K562 (cell line): ENCODE data around the gene NRAP. TPM values are rescaled to one million over a fixed set of nuclear protein-coding genes. Genes with fewer than 3 reads are reported as not detected.

Source experiments
- ATAC-seq: fragments of 200-7000 bp; cut with Tn5 transposase; 3 replicates; pipeline ENCODE4 v1.9.1; 2020; ENCODE audit warnings: moderate library complexity
- BruUV-seq: library from RNA; stranded (reverse); fragments of 400-500 nt; replicated peaks from 2 replicates; lab custom pipeline; 2021; lab: Mats Ljungman, UMichigan
- CTCF ChIA-PET: fragments of 300-600 bp; formaldehyde crosslinking; extraction: SDS; loops from one replicate; lab custom pipeline; 2021; ENCODE audit warnings: low intra/inter-chr PET ratio; lab: Yijun Ruan, JAX
- POLR2A ChIA-PET: fragments of 300-600, 350-650 bp; sonication (Branson Sonifier 250); formaldehyde crosslinking; extraction: SDS; loops from one replicate; lab custom pipeline; 2021; ENCODE audit warnings: antibody characterized with exemption, inconsistent platforms; lab: Yijun Ruan, JAX
- DNase-seq, 4 experiments: peaks; one replicate each; pipeline versions ENCODE4 v3.0.0 to v3.0.0-alpha.2; 2011 to 2018; ENCODE audit warnings: low spot score in 3 of 4, mixed read lengths in 3 of 4; ENCODE audit errors: extremely low read depth in 1 of 4
- FAIRE-seq: peaks from 2 replicates; lab custom pipeline; 2011; peaks lifted over from hg19 to GRCh38; lab: Jason Lieb, UNC
- H2AFZ ChIP-seq: 2 replicates; pipeline ENCODE4 v1.6.0; 2011; ENCODE audit warnings: low read depth, low read length, control low read depth, inconsistent platforms
- H3K27ac ChIP-seq: fragments of 200-600 bp; 3 replicates; pipeline ENCODE4 v1.8.0; 2011; ENCODE audit warnings: low read depth, mild to moderate bottlenecking, control low read depth, inconsistent platforms, low read length, moderate library complexity, mixed read lengths; ENCODE audit errors: extremely low read depth
- H3K27me3 ChIP-seq, 2 experiments: fragments of 300-600 bp in 1 of 2; 2 replicates in 1 of 2; 3 replicates in 1 of 2; pipeline versions ENCODE4 v1.6.0 to v1.8.0; 2011; ENCODE audit warnings: inconsistent platforms in 2 of 2, low read length in 2 of 2, mild to moderate bottlenecking in 1 of 2, mixed read lengths in 1 of 2, moderate library complexity in 1 of 2; ENCODE audit not compliant: control insufficient read depth in 2 of 2, insufficient read depth in 2 of 2
- H3K36me3 ChIP-seq: fragments of 300-600 bp; 3 replicates; pipeline ENCODE4 v1.8.0; 2011; ENCODE audit warnings: mild to moderate bottlenecking, low read length, inconsistent platforms; ENCODE audit not compliant: control insufficient read depth, insufficient read depth
- H3K4me1 ChIP-seq, 2 experiments: fragments of 200-600 bp in 1 of 2; replicated peaks in 1 of 2; 2 replicates in 1 of 2; 3 replicates in 1 of 2; pipeline versions ENCODE4 v1.5.1 to v1.8.0; 2011; ENCODE audit warnings: inconsistent platforms in 2 of 2, low read length in 2 of 2, mild to moderate bottlenecking in 1 of 2, mixed read lengths in 1 of 2, moderate library complexity in 1 of 2; ENCODE audit not compliant: control insufficient read depth in 2 of 2, insufficient read depth in 2 of 2
- H3K4me2 ChIP-seq: 2 replicates; pipeline ENCODE4 v1.6.1; 2011; ENCODE audit warnings: low read length, control low read depth, inconsistent platforms, mixed read lengths; ENCODE audit not compliant: insufficient read depth
- H3K4me3 ChIP-seq: fragments of 200-600 bp; sonication (generic), shearing (Covaris generic); 2 replicates; pipeline ENCODE4 v1.5.1; 2016; ENCODE audit warnings: control low read depth, inconsistent platforms
- H3K79me2 ChIP-seq: fragments of 200-600 bp; 3 replicates; pipeline ENCODE4 v1.8.0; 2011; ENCODE audit warnings: low read length, inconsistent platforms; ENCODE audit not compliant: control insufficient read depth, insufficient read depth
- H3K9ac ChIP-seq, 2 experiments: 2 replicates each; pipeline versions ENCODE4 v1.6.0 to v1.6.1; 2011; ENCODE audit warnings: low read depth in 2 of 2, low read length in 2 of 2, control low read depth in 1 of 2, inconsistent platforms in 1 of 2, mild to moderate bottlenecking in 1 of 2, mixed read lengths in 1 of 2; ENCODE audit not compliant: insufficient read depth in 1 of 2
- H3K9me1 ChIP-seq: one replicate; pipeline ENCODE4 v1.6.0; 2011; ENCODE audit warnings: inconsistent platforms, mild to moderate bottlenecking, low read length, moderate library complexity; ENCODE audit not compliant: control insufficient read depth, insufficient read depth
- H3K9me3 ChIP-seq: replicated peaks from 2 replicates; pipeline ENCODE4 v1.5.1; 2011; ENCODE audit warnings: low read depth, low read length, inconsistent platforms; ENCODE audit not compliant: control insufficient read depth, insufficient read depth
- H4K20me1 ChIP-seq: replicated peaks from 2 replicates; pipeline ENCODE4 v1.6.1; 2011; ENCODE audit warnings: low read length, inconsistent platforms, mixed read lengths; ENCODE audit not compliant: control insufficient read depth, insufficient read depth
- CCNT2 ChIP-seq: IDR thresholded peaks from 2 replicates; pipeline ENCODE4 v1.6.1; 2011; ENCODE audit warnings: borderline replicate concordance, low read depth, mild to moderate bottlenecking, moderate library complexity, mixed read lengths, low read length; ENCODE audit not compliant: insufficient read length; ENCODE audit errors: extremely low read depth
- EZH2 ChIP-seq: IDR thresholded peaks from 2 replicates; pipeline ENCODE4 v1.6.1; 2012; ENCODE audit warnings: low read depth, mild to moderate bottlenecking, inconsistent platforms, low read length, borderline replicate concordance
- FUS ChIP-seq: fragments of 200-400 bp; formaldehyde crosslinking; optimal IDR thresholded peaks from 2 replicates; pipeline ENCODE3; 2017; ENCODE audit warnings: low read depth, low read length
- MCM7 ChIP-seq, 2 experiments: fragments of 450-650 bp; IDR thresholded peaks; 2 replicates each; pipeline ENCODE4 v1.6.1; 2016 to 2018
- SOX6 ChIP-seq: fragments of 450-650 bp; IDR thresholded peaks from 2 replicates; pipeline ENCODE4 v1.6.1; 2014; ENCODE audit warnings: mild to moderate bottlenecking
- ZNF23 ChIP-seq: fragments of 250-450 bp; sonication (Bioruptor Pico); IDR thresholded peaks from 2 replicates; pipeline ENCODE4 v1.4.0; 2020; ENCODE audit warnings: mild to moderate bottlenecking
- WGBS: fragments of 100-300 bp; shearing (Covaris generic); methylation state at CpG from one replicate; pipeline ENCODE4 v1.1.6; 2016; ENCODE audit warnings: low coverage, mixed read lengths; ENCODE audit not compliant: insufficient coverage; ENCODE audit errors: missing lambda C conversion rate; 5-methylcytosine and 5-hydroxymethylcytosine counted together
- in situ Hi-C: fragments of 300-500 bp; cut with MboI; formaldehyde crosslinking; loops from 4 replicates; pipeline ENCODE4 v1.15.0; 2018; ENCODE audit warnings: inconsistent platforms, mixed read lengths
- intact Hi-C: fragments of 100-400 bp; cut with micrococcal nuclease; formaldehyde crosslinking; loops from 2 replicates; pipeline ENCODE4 v1.14.2; 2022
- polyA plus RNA-seq, 8 experiments: library from polyadenylated mRNA; depleted of rRNA in 4 of 8; stranded (reverse) in 5 of 8; unstranded in 3 of 8; fragments of >200 nt; fragmentation: Nextera tagmentation in 2 of 8; fragmentation: Illumina TruSeq in 1 of 8; extraction: Ambion mirVana in 2 of 8; extraction: Trizol in 1 of 8; gene quantifications; 2 replicates each; pipeline versions ENCODE4 v1.2.1 to v1.2.3, GENCODE V29; 2011 to 2014; ENCODE audit warnings: inconsistent platforms in 1 of 8, missing spikeins in 1 of 8
- total RNA-seq, 7 experiments: library from RNA; depleted of rRNA in 6 of 7; stranded (reverse); fragments of >200 nt in 6 of 7; fragmentation: Illumina TruSeq in 2 of 7; extraction: Trizol in 2 of 7; gene quantifications; 2 replicates each; pipeline versions ENCODE4 v1.2.1 to v1.2.3, GENCODE V29; 2011 to 2021; ENCODE audit warnings: low replicate concordance in 1 of 7
- TF ChIP-seq, protein P1 (sequence below): fragments of 250-450 bp; sonication (Bioruptor Pico); IDR thresholded peaks from 2 replicates; pipeline ENCODE4 v1.4.0; 2020; ENCODE audit warnings: mild to moderate bottlenecking
- TF ChIP-seq, protein P2 (sequence below): sonication (generic); formaldehyde crosslinking; IDR thresholded peaks from 2 replicates; pipeline ENCODE4 v1.8.1; 2023; ENCODE audit warnings: mild to moderate bottlenecking, missing genetic modification reagents
- TF ChIP-seq, protein P3 (sequence below), 2 experiments: fragments of 450-650 bp; IDR thresholded peaks; 2 replicates each; pipeline ENCODE4 v1.6.1; 2016; ENCODE audit warnings: mild to moderate bottlenecking in 2 of 2, borderline replicate concordance in 1 of 2, low read depth in 1 of 2, moderate library complexity in 1 of 2

NRAP gene
- total and polyA plus RNA-seq, 9 of the 15 experiments (the other 6 are each of a cell fraction or from before 2014, with no cell fraction given) = not detected

DNA sequence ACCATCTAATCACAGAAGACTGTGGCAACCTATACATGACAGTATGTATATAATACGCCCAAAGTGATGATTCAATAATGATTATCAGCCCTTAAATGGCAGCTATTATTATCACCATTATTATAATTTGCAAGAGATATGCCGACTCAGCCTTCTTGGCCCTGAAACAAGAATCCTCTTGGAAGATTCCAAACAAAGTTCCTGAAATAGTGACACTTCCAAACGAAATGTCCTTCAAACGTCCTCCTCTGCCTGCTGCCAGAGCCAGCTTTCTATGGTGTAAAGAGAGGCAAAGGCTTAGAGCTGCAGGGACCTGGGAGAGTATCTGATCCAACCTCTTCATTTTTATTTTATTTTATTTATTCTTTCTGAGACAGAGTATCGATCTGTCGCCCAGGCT, 36.0 kb downstream of the NRAP start:
- H2AFZ ChIP-seq = no peak overlapping the region
- DNase-seq = no peak
- H3K79me2 ChIP-seq = no peaks in the 10 kb centered on the region
- no peak overlapping the region for H3K4me3 ChIP-seq
- H3K9ac ChIP-seq = no peak overlapping the region
- H3K4me2 ChIP-seq = no peak overlapping the region
- intact Hi-C loops (no loop called here), in situ Hi-C loops (no loop called here)
- no peaks in the 10 kb centered on the region for H3K9me3 ChIP-seq
- ChIA-PET POLR2A (no interaction called here), CTCF (no interaction called here)
- H3K27ac ChIP-seq = no peak overlapping the region
- no TSS peak for BruUV-seq
- FAIRE-seq = no peak
- ATAC-seq = no peak
- no peaks in the 10 kb centered on the region for H3K36me3 ChIP-seq
- 0% methylated on average over 6 of the region's 6 CpGs for WGBS
- no peaks in the 10 kb centered on the region; a peak in 1 of 5 replicates for H3K4me1 ChIP-seq
- H3K27me3 ChIP-seq = peaks cover 0 to 16% of the 10 kb centered on the region in 2 experiments; a peak in 2 of 5 replicates
- no peaks in the 10 kb centered on the region for H4K20me1 ChIP-seq
- no peaks in the 10 kb centered on the region for H3K9me1 ChIP-seq
- no peak for TF ChIP-seq ZNF23 (CRISPR knock-in tag)
- TF ChIP-seq, protein P1, sequence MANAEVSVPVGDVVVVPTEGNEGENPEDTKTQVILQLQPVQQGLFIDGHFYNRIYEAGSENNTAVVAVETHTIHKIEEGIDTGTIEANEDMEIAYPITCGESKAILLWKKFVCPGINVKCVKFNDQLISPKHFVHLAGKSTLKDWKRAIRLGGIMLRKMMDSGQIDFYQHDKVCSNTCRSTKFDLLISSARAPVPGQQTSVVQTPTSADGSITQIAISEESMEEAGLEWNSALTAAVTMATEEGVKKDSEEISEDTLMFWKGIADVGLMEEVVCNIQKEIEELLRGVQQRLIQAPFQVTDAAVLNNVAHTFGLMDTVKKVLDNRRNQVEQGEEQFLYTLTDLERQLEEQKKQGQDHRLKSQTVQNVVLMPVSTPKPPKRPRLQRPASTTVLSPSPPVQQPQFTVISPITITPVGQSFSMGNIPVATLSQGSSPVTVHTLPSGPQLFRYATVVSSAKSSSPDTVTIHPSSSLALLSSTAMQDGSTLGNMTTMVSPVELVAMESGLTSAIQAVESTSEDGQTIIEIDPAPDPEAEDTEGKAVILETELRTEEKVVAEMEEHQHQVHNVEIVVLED (CRISPR knock-in tag) = no peak
- TF ChIP-seq CCNT2 = no peak
- no peak for TF ChIP-seq MCM7 (IDR thresholded peaks at IDR 0.05)
- TF ChIP-seq, protein P2, sequence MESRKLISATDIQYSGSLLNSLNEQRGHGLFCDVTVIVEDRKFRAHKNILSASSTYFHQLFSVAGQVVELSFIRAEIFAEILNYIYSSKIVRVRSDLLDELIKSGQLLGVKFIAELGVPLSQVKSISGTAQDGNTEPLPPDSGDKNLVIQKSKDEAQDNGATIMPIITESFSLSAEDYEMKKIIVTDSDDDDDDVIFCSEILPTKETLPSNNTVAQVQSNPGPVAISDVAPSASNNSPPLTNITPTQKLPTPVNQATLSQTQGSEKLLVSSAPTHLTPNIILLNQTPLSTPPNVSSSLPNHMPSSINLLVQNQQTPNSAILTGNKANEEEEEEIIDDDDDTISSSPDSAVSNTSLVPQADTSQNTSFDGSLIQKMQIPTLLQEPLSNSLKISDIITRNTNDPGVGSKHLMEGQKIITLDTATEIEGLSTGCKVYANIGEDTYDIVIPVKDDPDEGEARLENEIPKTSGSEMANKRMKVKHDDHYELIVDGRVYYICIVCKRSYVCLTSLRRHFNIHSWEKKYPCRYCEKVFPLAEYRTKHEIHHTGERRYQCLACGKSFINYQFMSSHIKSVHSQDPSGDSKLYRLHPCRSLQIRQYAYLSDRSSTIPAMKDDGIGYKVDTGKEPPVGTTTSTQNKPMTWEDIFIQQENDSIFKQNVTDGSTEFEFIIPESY = no peak
- no peak for TF ChIP-seq EZH2
- no peak for TF ChIP-seq SOX6
- TF ChIP-seq, protein P3, sequence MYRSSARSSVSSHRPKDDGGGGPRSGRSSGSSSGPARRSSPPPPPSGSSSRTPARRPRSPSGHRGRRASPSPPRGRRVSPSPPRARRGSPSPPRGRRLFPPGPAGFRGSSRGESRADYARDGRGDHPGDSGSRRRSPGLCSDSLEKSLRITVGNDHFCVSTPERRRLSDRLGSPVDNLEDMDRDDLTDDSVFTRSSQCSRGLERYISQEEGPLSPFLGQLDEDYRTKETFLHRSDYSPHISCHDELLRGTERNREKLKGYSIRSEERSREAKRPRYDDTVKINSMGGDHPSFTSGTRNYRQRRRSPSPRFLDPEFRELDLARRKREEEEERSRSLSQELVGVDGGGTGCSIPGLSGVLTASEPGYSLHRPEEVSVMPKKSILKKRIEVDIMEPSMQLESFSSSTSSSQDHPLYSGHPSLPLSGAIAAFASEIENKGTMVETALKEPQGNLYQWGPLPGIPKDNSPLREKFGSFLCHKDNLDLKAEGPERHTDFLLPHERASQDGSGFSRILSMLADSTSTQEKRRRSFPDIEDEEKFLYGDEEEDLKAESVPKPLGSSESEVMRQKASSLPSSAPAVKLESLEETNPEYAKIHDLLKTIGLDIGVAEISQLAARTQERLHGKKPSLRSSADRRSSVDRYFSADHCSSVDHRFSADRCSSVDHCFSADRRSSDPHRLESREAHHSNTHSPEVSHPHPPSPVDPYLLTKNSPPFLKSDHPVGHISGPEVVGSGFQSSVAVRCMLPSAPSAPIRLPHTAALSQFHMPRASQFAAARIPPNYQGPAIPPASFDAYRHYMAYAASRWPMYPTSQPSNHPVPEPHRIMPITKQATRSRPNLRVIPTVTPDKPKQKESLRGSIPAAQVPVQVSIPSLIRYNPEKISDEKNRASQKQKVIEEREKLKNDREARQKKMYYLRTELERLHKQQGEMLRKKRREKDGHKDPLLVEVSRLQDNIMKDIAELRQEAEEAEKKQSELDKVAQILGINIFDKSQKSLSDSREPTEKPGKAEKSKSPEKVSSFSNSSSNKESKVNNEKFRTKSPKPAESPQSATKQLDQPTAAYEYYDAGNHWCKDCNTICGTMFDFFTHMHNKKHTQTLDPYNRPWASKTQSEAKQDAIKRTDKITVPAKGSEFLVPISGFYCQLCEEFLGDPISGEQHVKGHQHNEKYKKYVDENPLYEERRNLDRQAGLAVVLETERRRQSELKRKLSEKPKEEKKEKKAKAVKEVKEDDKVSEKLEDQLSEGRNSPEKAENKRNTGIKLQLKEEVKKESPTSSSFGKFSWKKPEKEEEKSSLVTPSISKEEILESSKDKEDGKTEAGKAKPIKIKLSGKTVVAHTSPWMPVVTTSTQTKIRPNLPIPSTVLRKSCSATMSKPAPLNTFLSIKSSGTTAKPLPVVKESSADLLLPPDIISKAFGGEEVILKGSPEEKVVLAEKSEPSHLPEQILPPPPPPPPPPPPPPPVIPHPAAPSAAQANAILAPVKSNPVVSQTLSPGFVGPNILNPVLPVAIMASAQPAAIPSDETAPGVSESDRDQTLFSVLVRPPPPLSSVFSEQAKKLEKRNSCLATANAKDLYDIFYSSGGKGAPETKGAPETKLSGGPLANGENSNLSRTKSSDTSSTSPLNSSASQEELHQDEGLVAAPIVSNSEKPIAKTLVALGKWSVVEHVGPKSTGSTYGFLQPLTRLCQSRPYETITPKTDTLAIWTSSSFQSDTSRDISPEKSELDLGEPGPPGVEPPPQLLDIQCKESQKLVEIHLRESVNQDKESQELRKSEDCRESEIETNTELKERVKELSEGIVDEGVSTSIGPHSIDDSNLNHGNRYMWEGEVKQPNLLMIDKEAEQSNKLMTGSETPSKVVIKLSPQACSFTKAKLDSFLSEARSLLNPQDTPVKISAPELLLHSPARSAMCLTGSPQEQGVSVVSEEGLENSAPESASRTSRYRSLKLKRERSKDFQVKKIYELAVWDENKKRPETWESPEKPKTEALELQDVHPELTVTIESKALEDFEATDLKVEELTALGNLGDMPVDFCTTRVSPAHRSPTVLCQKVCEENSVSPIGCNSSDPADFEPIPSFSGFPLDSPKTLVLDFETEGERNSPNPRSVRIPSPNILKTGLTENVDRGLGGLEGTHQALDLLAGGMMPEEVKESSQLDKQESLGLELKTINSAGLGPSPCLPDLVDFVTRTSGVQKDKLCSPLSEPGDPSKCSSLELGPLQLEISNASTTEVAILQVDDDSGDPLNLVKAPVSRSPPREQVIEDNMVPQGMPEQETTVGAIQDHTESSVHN (IDR thresholded peaks at IDR 0.05; ENCODE audit: borderline replicate concordance in 1 of 2, low read depth in 1 of 2) = no peak
- TF ChIP-seq FUS = no peak
